GM12873 (cell line): ENCODE data around the gene ZNF33A.

Experiments
- CTCF ChIP-seq: IDR thresholded peaks from 2 replicates; pipeline ENCODE4 v1.5.1; 2012; ENCODE audit warnings: low read depth, mild to moderate bottlenecking, moderate library complexity, low read length, control low read depth; ENCODE audit not compliant: insufficient read depth; ENCODE audit errors: missing control alignments

Gene ZNF33A

DNA sequence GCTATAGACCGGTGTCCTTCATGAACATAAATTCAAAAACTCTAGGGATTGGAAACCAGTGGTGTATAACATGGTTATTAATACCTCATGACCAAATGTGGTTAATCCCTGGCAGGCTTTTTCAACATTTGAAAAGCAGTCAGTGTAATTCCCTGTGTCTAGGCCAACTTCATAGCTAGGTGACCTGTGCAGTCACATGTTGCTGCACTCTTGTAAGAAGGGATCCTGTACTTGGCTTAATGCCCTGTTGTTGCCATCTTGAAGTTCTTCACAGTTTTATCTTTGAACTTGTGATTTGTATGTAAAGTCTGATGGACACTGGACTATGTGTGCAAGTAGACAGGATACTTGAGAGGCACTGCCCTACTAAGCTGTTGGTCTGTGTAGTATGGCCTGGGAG is 39.7 kb downstream of the ZNF33A start:
- no peak for TF ChIP-seq CTCF

DNA sequence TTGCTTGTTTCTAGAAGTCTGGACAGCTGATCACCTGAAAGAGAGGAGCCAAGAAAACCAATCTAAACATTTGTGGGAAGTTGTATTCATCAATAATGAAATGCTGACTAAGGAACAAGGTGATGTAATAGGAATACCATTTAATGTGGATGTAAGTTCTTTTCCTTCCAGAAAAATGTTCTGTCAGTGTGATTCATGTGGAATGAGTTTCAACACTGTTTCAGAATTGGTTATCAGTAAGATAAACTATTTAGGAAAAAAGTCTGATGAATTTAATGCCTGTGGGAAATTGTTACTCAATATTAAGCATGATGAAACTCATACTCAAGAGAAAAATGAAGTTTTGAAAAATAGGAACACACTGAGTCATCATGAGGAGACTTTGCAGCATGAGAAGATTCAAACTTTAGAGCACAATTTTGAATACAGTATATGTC is 43.9 kb downstream of the ZNF33A start:
- TF ChIP-seq CTCF, result no peak

- TF ChIP-seq CTCF, result no peak
Measured at GRCh38 chr10:38070501-38070900, 60.0 kb downstream of the ZNF33A start.

GRCh38 chr10:38072552-38072951 is 62.1 kb downstream of the ZNF33A start:
- no peak for TF ChIP-seq CTCF

DNA sequence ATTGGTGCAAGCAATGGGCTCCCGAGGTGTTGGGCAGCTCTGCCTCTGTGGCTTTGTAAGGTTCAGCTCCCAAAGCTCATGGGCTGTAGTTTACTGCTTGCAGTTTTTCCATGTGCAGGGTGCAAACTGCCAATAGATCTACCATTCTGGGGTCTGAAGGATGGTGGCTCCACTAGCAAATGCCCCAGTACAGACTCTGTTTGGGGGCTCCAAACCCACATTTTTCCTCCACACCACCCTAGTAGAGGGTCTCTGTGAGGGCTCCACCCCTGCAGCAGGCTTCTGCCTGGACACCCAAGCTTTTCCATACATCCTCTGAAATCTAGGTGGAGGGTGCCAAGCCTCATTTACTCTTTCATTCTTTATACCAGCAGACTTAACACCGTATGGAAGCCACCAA is 66.2 kb downstream of the ZNF33A start:
- TF ChIP-seq CTCF, result no peak

DNA sequence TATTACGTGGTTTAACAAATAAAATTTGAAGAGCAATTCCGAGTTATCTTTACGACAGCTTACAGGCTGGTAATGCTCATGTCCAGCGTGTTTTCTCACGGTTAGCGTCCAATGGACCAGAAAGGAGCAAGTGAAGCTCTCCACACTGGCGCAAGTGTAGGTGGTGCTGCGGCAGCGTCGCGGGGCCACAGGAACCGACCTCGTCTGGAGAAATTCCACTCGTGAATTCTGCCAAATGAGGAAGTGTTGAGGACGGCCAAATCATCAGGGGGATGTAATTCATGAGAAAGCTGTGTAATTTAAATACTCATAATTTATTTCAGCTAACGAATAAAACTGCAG is 83.3 kb downstream of the ZNF33A start:
- no peak for TF ChIP-seq CTCF

DNA sequence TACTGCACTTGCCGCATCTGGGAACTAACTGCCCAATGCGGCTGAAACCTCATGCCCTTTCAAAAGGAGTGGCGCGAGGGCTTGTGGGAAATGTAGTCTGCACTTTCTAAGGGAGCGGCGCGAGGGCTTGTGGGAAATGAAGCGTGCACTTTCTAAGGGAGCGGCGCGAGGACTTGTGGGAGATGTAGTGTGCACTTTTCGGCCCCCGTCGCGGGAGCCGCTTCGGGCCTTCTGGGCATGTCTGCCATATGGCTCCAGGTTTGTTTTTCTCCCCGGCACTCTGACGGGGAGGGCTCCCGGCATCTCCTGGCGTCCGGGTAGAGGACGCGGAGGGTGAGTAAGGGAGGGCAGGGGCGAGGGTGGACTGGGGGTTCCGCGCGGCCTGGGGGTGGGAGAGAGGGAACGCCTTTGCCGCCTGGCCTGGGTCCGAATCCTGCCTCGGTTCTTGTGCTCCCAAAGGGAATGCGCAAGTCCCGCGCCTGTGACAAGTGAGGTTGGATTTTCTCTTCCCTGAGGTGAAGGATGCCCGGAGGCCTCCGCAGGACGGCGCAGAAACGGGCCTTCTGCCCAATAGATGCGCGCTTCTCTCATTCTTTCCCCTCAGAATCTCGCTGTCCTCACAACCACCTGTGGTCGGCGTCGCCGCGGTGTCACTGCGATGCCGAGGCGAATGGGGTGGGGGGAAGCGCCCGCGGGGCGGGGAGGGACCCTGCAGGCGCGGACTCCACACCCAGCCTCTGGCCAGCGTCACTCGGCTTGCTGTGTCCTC is 83.9 kb downstream of the ZNF33A start, which contains the start of gene ZNF37A:
Gene ZNF37A, plus strand, starts transcription at position 180 of the 769 bp plus-strand sequence. CDS start 2,281 bp downstream, outside the sequence.
- no peak for TF ChIP-seq CTCF
